Thyroid gland (tissue), 4 donors: ENCODE results near the gene PEPD. TPM values are rescaled to one million over a fixed set of nuclear protein-coding genes. Genes with fewer than 3 reads are reported as not detected.

Experiments used
- DNase-seq, 2 donors: peaks; one replicate each; pipeline ENCODE4 v3.0.0-alpha.2; 2019
- H3K27ac ChIP-seq, 3 donors: fragments of 200-600 bp; sonication (generic); 1 replicate in 2 of 3; 2 replicates in 1 of 3; pipeline ENCODE4 v1.5.1; 2016 to 2019; ENCODE audit warnings: mild to moderate bottlenecking in 1 of 3, moderate library complexity in 1 of 3
- H3K27me3 ChIP-seq: fragments of 200-600 bp; sonication (generic); one replicate; pipeline ENCODE4 v1.5.1; 2019
- H3K36me3 ChIP-seq, 2 donors: fragments of 200-600 bp; sonication (generic); one replicate each; pipeline ENCODE4 v1.5.1; 2016 to 2019
- H3K4me1 ChIP-seq, 2 donors: fragments of 200-600 bp; sonication (generic); one replicate each; pipeline ENCODE4 v1.5.1; 2017 to 2019
- H3K4me3 ChIP-seq, 3 donors: fragments of 200-600 bp; sonication (generic); replicated peaks in 1 of 3; 1 replicate in 2 of 3; 2 replicates in 1 of 3; pipeline ENCODE4 v1.5.1; 2016; ENCODE audit warnings: mild to moderate bottlenecking in 1 of 3
- H3K9me3 ChIP-seq: fragments of 200-600 bp; sonication (generic); one replicate; pipeline ENCODE4 v1.5.1; 2017
- CTCF ChIP-seq, 6 experiments: fragments of 200-600 bp in 3 of 6; fragments of 450-650 bp in 3 of 6; sonication (generic) in 3 of 6; IDR thresholded peaks; one replicate each; pipeline ENCODE4 v1.5.1; 2016 to 2019; ENCODE audit warnings: antibody characterized with exemption in 6 of 6, mild to moderate bottlenecking in 2 of 6, inconsistent platforms in 1 of 6, moderate library complexity in 1 of 6
- POLR2A ChIP-seq, 2 donors: fragments of 450-650 bp; IDR thresholded peaks; one replicate each; pipeline ENCODE4 v1.6.1; 2017; ENCODE audit warnings: antibody characterized with exemption in 2 of 2, mild to moderate bottlenecking in 2 of 2, moderate library complexity in 1 of 2
- WGBS, 2 donors: methylation state at CpG; one replicate each; pipeline ENCODE4 v1.1.5; 2017; 5-methylcytosine and 5-hydroxymethylcytosine counted together
- intact Hi-C: fragments of 100-400 bp; cut with DNase I; formaldehyde crosslinking; loops from one replicate; pipeline ENCODE4 v1.15.1; 2023
- total RNA-seq, 4 donors: library from RNA; depleted of rRNA; stranded (reverse); fragments of >200 nt; gene quantifications; one replicate each; pipeline ENCODE4 v1.2.3, GENCODE V29; 2016

PEPD gene
- total RNA-seq, 4 donors from 2014 or later = 76.8 to 121 (median 102) TPM

GRCh38 chr19:33436360-33437345 is 84.9 kb downstream of the PEPD start:
- H3K36me3 ChIP-seq = no peaks in the 10 kb centered on the region
- DNase-seq = no peak
- no peaks in the 10 kb centered on the region for H3K9me3 ChIP-seq
- no peaks in the 10 kb centered on the region for H3K27me3 ChIP-seq
- WGBS, 2 donors = 80 to 81% methylated on average over 22 of the region's 22 CpGs
- no peak overlapping the region for H3K4me3 ChIP-seq
- H3K27ac ChIP-seq = no peak overlapping the region
- H3K4me1 ChIP-seq = peaks cover 4 to 11% of the 10 kb centered on the region in 2 donors
- TF ChIP-seq POLR2A (IDR thresholded peaks at IDR 0.05) (no peak), CTCF (IDR thresholded peaks at IDR 0.05) (no peak)
- intact Hi-C loops = no loop called here

- no peaks in the 10 kb centered on the region for H3K27me3 ChIP-seq
- TF ChIP-seq CTCF (IDR thresholded peaks at IDR 0.05) = no peak
- no peak for TF ChIP-seq POLR2A (IDR thresholded peaks at IDR 0.05)
- H3K36me3 ChIP-seq = no peaks in the 10 kb centered on the region
- WGBS, 2 donors = 95% methylated on average over 9 to 11 of the region's 11 CpGs
- intact Hi-C loops = no loop called here
- H3K27ac ChIP-seq = no peak overlapping the region
- H3K9me3 ChIP-seq = no peaks in the 10 kb centered on the region
- no peak overlapping the region for H3K4me3 ChIP-seq
- no peak for DNase-seq
- peaks cover 4 to 11% of the 10 kb centered on the region in 2 donors for H3K4me1 ChIP-seq
Observed at GRCh38 chr19:33435706-33436359, 85.8 kb downstream of the PEPD start.

GRCh38 chr19:33434886-33435705 is 86.5 kb downstream of the PEPD start:
- Histone ChIP-seq H3K4me3 (no peak overlapping the region), H3K36me3 (no peaks in the 10 kb centered on the region), H3K27me3 (no peaks in the 10 kb centered on the region), H3K9me3 (no peaks in the 10 kb centered on the region), H3K27ac (no peak overlapping the region), H3K4me1 (peaks cover 4 to 11% of the 10 kb centered on the region in 2 donors)
- DNase-seq = no peak
- TF ChIP-seq CTCF (IDR thresholded peaks at IDR 0.05) = no peak
- TF ChIP-seq POLR2A (IDR thresholded peaks at IDR 0.05) = no peak
- intact Hi-C loops = no loop called here
- 73 to 86% methylated on average over 27 to 28 of the region's 28 CpGs for WGBS, 2 donors

- no peak overlapping the region for H3K4me3 ChIP-seq
Observed at GRCh38 chr19:33434069-33434885, 87.3 kb downstream of the PEPD start.

More at GRCh38 chr19:33434069-33434885, 87.3 kb downstream of the PEPD start:
- no peak overlapping the region for H3K27ac ChIP-seq
- H3K27me3 ChIP-seq = no peaks in the 10 kb centered on the region
- peaks cover 4 to 11% of the 10 kb centered on the region in 2 donors for H3K4me1 ChIP-seq
- no peaks in the 10 kb centered on the region for H3K36me3 ChIP-seq
- DNase-seq = no peak
- intact Hi-C loops = no loop called here
- H3K9me3 ChIP-seq = no peaks in the 10 kb centered on the region
- TF ChIP-seq CTCF (IDR thresholded peaks at IDR 0.05) (no peak), POLR2A (IDR thresholded peaks at IDR 0.05) (no peak)
- 88 to 89% methylated on average over 22 of the region's 22 CpGs for WGBS, 2 donors
